ENCODE measurements around the gene IGFBP7.

The IGFBP7 gene

GRCh38 chr4:56990109-56990905 lies 119.9 kb downstream of the IGFBP7 start:
- H3K4me3 ChIP-seq (ENCODE audit: low read depth, low read length): no peak overlapping the region
- no peak for TF ChIP-seq POLR2A (IDR thresholded peaks at IDR 0.05; ENCODE audit: extremely low read depth, insufficient read length)
- no peak for TF ChIP-seq MAX (IDR thresholded peaks at IDR 0.05; ENCODE audit: low read depth, low read length)
- TF ChIP-seq MYC (IDR thresholded peaks at IDR 0.05; ENCODE audit: low read depth, low read length): no peak
- no peak for TF ChIP-seq CTCF (IDR thresholded peaks at IDR 0.05; ENCODE audit: low read depth, low read length)
- DNase-seq (ENCODE audit: low read depth): peak; percentile 66

GRCh38 chr4:56986952-56987351 lies 123.2 kb downstream of the IGFBP7 start:
- DNase-seq (ENCODE audit: low read depth): no peak
- no peak overlapping the region for H3K4me3 ChIP-seq (ENCODE audit: low read depth, low read length)
- TF ChIP-seq MYC (IDR thresholded peaks at IDR 0.05; ENCODE audit: low read depth, low read length): no peak
- TF ChIP-seq CTCF (IDR thresholded peaks at IDR 0.05; ENCODE audit: low read depth, low read length): no peak
- no peak for TF ChIP-seq MAX (IDR thresholded peaks at IDR 0.05; ENCODE audit: low read depth, low read length)
- no peak for TF ChIP-seq POLR2A (IDR thresholded peaks at IDR 0.05; ENCODE audit: extremely low read depth, insufficient read length)

GRCh38 chr4:56986192-56986591 lies 124.0 kb downstream of the IGFBP7 start:
- TF ChIP-seq POLR2A (IDR thresholded peaks at IDR 0.05; ENCODE audit: extremely low read depth, insufficient read length): no peak
- TF ChIP-seq MAX (IDR thresholded peaks at IDR 0.05; ENCODE audit: low read depth, low read length): no peak
- no peak for TF ChIP-seq MYC (IDR thresholded peaks at IDR 0.05; ENCODE audit: low read depth, low read length)
- TF ChIP-seq CTCF (IDR thresholded peaks at IDR 0.05; ENCODE audit: low read depth, low read length): no peak
- no peak overlapping the region for H3K4me3 ChIP-seq (ENCODE audit: low read depth, low read length)
- no peak for DNase-seq (ENCODE audit: low read depth)

GRCh38 chr4:56981795-56982201 lies 128.4 kb downstream of the IGFBP7 start:
- TF ChIP-seq MYC (IDR thresholded peaks at IDR 0.05; ENCODE audit: low read depth, low read length) (no peak), CTCF (IDR thresholded peaks at IDR 0.05; ENCODE audit: low read depth, low read length) (no peak), MAX (IDR thresholded peaks at IDR 0.05; ENCODE audit: low read depth, low read length) (no peak), POLR2A (IDR thresholded peaks at IDR 0.05; ENCODE audit: extremely low read depth, insufficient read length) (no peak)
- DNase-seq (ENCODE audit: low read depth): no peak
- H3K4me3 ChIP-seq (ENCODE audit: low read depth, low read length): peak overlapping the region; percentile 91
